ENCODE measurements around the gene COL9A1.

The COL9A1 gene

DNA sequence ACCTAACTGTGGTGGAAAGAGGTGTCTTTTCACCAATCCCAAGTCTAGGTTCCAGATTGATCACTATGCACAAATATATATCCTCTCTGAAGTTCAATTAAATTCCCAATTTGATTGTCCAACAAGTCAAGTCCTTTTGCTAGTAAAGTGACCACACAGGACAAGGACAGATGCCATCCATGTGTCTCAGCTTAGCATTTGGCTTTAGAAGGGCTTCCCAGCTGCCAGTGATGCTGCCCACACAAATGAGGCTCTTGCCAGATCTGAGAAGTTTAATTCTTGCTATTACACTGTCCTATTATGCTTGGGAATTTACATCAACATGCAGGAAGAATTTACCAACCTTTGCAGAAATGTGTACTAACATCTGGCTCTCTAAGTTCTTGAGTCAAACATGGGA, 108.5 kb downstream of the COL9A1 start:
- Histone ChIP-seq H3K36me3 (no peaks in the 10 kb centered on the region), H3K27me3 (no peaks in the 10 kb centered on the region), H3K4me2 (no peak overlapping the region), H3K9ac (no peak overlapping the region), H4K20me1 (no peaks in the 10 kb centered on the region), H3K4me1 (no peaks in the 10 kb centered on the region), H3K9me3 (replicated peaks in 1 of 11) (no peaks in the 10 kb centered on the region), H3K27ac (no peak overlapping the region), H3K4me3 (no peak overlapping the region)
- no peak for TF ChIP-seq Cebpa-rat (IDR thresholded peaks at IDR 0.05)

DNA sequence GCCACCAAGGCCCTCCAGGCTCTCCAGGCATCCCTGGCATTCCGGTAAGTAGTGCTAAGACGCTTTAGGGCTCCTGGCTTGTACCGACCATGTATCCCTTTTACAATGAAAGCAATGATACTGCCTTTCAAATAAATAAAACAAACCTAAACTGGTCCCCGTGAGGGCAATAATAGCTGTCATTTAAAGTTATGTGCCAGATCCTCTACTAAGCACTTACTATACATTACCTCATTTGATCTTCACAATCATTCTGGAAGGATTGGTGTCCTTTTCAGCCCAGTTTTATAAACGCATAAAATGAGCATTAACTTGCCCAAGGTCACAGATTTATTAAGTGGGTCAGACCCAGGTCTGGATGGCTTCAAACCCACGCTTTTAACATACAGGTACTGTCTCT, 114.7 kb downstream of the COL9A1 start:
- Histone ChIP-seq H3K4me3 (no peak overlapping the region), H3K27ac (no peak overlapping the region), H4K20me1 (no peaks in the 10 kb centered on the region), H3K4me1 (no peaks in the 10 kb centered on the region), H3K27me3 (no peaks in the 10 kb centered on the region), H3K4me2 (no peak overlapping the region), H3K9me3 (replicated peaks in 1 of 11) (no peaks in the 10 kb centered on the region), H3K36me3 (no peaks in the 10 kb centered on the region), H3K9ac (no peak overlapping the region)
- TF ChIP-seq Cebpa-rat (IDR thresholded peaks at IDR 0.05) = no peak

DNA sequence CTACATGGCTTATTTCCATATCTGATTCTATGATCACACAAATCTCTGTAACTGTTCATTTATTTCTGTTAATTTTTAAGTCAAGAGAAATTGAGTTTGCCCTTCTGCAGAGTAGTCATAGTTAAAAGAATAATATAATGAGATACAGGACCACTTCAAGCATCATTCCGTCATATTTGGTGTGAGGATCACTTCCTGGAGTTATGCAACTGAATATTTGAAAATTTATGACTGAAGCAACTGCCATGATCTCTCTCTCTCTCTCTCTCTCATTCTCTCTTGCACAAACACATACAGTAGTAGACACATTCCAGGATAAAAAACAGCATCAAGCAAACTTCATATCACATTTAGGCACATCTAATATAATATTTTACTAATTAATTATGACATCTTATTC, 116.4 kb downstream of the COL9A1 start:
- H3K27ac ChIP-seq = no peak overlapping the region
- H4K20me1 ChIP-seq = no peaks in the 10 kb centered on the region
- no peaks in the 10 kb centered on the region for H3K4me1 ChIP-seq
- no peaks in the 10 kb centered on the region for H3K9me3 ChIP-seq (replicated peaks in 1 of 11)
- H3K9ac ChIP-seq = no peak overlapping the region
- no peaks in the 10 kb centered on the region for H3K27me3 ChIP-seq
- H3K4me2 ChIP-seq = no peak overlapping the region
- no peaks in the 10 kb centered on the region for H3K36me3 ChIP-seq
- H3K4me3 ChIP-seq = no peak overlapping the region
- TF ChIP-seq Cebpa-rat (IDR thresholded peaks at IDR 0.05) = no peak

DNA sequence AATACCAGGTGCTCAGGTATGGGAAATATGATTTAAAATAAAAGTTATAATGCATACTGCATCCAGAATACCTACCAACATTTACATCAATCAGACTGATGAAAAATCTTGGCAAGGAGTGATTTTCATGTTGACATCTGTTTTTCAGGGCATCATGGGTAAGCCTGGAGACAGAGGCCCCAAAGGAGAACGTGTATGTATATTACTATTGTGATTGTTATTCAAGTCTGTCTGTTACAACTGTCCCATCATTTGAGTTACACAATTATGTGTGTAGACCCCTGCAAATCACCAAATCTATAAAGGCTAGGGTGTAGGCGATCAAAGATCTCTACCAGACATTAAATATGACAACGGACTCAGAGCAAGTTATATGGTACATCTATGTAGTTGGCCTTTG, 118.2 kb downstream of the COL9A1 start:
- H3K27ac ChIP-seq = no peak overlapping the region
- no peak overlapping the region for H3K4me3 ChIP-seq
- H3K27me3 ChIP-seq = no peaks in the 10 kb centered on the region
- TF ChIP-seq Cebpa-rat (IDR thresholded peaks at IDR 0.05) = no peak
- no peaks in the 10 kb centered on the region for H3K36me3 ChIP-seq
- H3K4me1 ChIP-seq = no peaks in the 10 kb centered on the region
- no peak overlapping the region for H3K9ac ChIP-seq
- H4K20me1 ChIP-seq = no peaks in the 10 kb centered on the region
- 0 out of 22 replicates have a peak, but pooled peaks cover 0 to 6% (median 0%) of the 10 kb centered on the region in 11 experiments for H3K9me3 ChIP-seq (replicated peaks in 1 of 11)
- H3K4me2 ChIP-seq = no peak overlapping the region

DNA sequence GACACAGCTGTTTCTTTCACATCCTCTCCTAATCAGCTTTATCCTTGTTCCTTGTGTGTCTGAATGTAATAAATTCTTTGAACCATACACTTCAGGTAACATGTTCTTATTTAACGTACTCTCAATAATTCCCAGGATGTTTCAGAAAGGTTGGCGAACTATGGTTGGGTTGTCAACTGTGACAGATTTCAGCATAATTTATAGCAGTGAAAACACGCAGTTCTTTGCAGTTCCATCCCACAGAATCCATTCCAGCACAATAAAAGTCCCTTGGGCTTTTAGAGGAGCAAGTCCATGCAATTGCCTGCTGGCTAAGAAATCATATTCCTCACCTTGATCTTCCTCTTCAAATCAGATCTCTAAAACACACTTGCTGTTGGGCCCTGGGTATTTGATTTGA, 119.3 kb downstream of the COL9A1 start:
- H3K9me3 ChIP-seq (replicated peaks in 1 of 11) = 0 out of 22 replicates have a peak, but pooled peaks cover 0 to 8% (median 0%) of the 10 kb centered on the region in 11 experiments
- TF ChIP-seq Cebpa-rat (IDR thresholded peaks at IDR 0.05) = no peak
- no peak overlapping the region for H3K27ac ChIP-seq

DNA sequence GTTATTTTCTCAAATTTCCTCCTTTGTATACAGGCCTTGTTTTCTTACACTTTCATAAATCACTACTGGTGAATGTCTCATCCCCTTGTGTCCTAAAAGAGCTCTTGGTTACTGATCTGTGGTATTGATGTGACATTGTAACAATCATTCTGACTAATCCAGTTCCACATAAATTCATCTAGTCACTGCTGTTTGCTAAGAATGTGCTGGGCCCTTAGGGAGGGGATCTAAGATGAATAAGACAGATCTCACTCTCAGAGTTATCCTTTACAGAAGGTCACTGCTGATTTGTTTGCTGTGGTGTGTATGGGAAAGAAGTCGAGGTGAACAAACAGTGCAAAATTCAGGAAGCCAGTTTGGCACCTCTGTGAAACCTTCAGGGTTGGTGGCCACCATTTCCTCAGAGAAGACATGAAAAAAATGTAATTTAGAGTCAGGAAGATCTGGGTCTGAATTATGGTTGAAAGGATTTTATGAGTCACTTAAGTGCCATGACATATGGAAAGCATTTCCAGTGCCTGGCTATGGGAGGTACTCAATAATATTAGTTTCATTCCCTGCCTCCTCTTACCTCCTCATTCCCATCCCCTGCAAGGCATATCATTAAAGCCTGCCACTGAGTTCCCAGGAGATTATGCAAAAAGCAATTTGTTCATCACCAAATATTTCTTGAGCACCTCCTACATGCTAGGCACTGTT, 121.8 kb downstream of the COL9A1 start:
- no peaks in the 10 kb centered on the region for H3K4me1 ChIP-seq
- H3K27me3 ChIP-seq = no peaks in the 10 kb centered on the region
- no peak for TF ChIP-seq Cebpa-rat (IDR thresholded peaks at IDR 0.05)
- H3K4me3 ChIP-seq = no peak overlapping the region
- H4K20me1 ChIP-seq = no peaks in the 10 kb centered on the region
- H3K4me2 ChIP-seq = no peak overlapping the region
- 0 out of 22 replicates have a peak, but pooled peaks cover 0 to 8% (median 0%) of the 10 kb centered on the region in 11 experiments for H3K9me3 ChIP-seq (replicated peaks in 1 of 11)
- H3K9ac ChIP-seq = no peak overlapping the region
- H3K36me3 ChIP-seq = no peaks in the 10 kb centered on the region
- H3K27ac ChIP-seq = no peak overlapping the region

More for the DNA sequence above, 119.3 kb downstream of the COL9A1 start:
- Histone ChIP-seq H3K4me3 (no peak overlapping the region), H4K20me1 (no peaks in the 10 kb centered on the region), H3K36me3 (no peaks in the 10 kb centered on the region), H3K4me2 (no peak overlapping the region), H3K4me1 (no peaks in the 10 kb centered on the region), H3K9ac (no peak overlapping the region), H3K27me3 (no peaks in the 10 kb centered on the region)

DNA sequence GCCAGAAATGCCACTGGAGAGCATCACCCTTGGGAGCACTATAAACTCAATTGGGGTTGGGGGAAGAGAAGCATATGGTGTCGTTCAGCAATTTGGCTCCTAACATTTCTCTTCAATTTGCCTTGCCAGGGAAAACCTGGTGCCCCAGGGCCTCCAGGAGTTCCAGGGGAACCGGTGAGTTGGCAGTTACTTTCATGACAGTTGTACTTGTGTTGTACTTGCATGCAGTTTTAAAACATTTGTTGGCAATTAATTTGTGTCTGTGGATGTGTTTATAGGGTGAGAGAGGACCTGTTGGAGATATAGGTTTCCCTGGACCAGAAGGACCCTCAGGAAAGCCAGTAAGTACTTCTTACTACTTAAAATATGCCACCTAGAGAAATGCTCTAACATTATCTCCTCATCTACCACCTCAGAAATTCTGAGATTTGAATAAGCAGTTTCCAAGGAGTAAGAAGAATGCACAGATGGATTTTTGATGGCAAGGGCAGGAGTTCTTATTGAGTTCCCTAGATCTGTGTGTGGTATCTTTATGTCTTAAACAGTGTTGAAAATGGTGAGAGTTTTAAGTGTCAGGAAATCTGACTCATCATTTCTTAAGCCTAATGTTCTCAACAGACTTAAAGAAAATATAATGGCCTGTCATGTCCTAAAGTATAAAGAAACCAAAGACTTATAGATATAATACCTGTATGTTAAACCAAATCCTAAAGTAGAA, 122.5 kb downstream of the COL9A1 start:
- 0 out of 22 replicates have a peak, but pooled peaks cover 0 to 8% (median 0%) of the 10 kb centered on the region in 11 experiments for H3K9me3 ChIP-seq (replicated peaks in 1 of 11)
- TF ChIP-seq Cebpa-rat (IDR thresholded peaks at IDR 0.05) = no peak
- H3K9ac ChIP-seq = no peak overlapping the region
- no peaks in the 10 kb centered on the region for H3K36me3 ChIP-seq
- H3K4me3 ChIP-seq = no peak overlapping the region
- H3K27me3 ChIP-seq = no peaks in the 10 kb centered on the region
- no peaks in the 10 kb centered on the region for H4K20me1 ChIP-seq
- no peak overlapping the region for H3K4me2 ChIP-seq
- H3K27ac ChIP-seq = no peak overlapping the region
- no peaks in the 10 kb centered on the region for H3K4me1 ChIP-seq

DNA sequence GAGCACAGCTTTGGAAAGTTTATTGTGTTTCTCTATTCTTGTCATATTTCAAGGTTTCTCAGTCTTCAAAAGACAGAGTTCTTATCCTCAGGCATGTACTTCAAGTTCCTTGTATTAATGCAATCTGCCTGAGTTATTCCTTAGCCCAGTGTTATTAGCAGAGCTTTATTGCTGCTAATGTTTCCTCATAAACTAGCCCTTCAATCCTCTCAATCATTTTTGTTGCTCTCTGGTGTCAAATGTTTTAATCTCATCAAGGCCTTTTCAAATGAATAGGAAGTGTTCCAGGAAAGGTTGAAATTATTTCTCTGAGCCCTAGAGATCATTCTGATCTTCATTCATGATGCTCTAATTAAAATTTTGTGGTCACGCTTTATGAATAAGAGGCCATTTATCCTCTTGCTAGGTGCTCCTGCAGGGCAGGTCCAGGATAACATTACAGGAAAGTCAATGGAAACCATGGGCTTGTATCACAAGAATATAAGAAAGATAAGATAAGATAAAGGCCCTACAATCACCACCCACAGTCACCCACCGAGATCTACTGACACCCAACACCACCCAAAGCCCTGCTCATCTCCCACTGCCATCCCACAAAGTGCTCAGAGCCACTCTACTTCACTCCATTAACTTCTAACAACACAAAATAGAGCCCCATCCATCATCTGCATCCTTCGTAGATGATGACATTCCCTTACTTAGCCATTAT, 125.9 kb downstream of the COL9A1 start:
- no peak overlapping the region for H3K4me3 ChIP-seq
- no peak overlapping the region for H3K4me2 ChIP-seq
- H3K27ac ChIP-seq = no peak overlapping the region
- 0 out of 22 replicates have a peak, but pooled peaks cover 0 to 8% (median 0%) of the 10 kb centered on the region in 11 experiments for H3K9me3 ChIP-seq (replicated peaks in 1 of 11)
- H3K27me3 ChIP-seq = no peaks in the 10 kb centered on the region
- TF ChIP-seq Cebpa-rat (IDR thresholded peaks at IDR 0.05) = no peak
- H4K20me1 ChIP-seq = no peaks in the 10 kb centered on the region
- H3K36me3 ChIP-seq = no peaks in the 10 kb centered on the region
- no peak overlapping the region for H3K9ac ChIP-seq
- H3K4me1 ChIP-seq = no peaks in the 10 kb centered on the region

DNA sequence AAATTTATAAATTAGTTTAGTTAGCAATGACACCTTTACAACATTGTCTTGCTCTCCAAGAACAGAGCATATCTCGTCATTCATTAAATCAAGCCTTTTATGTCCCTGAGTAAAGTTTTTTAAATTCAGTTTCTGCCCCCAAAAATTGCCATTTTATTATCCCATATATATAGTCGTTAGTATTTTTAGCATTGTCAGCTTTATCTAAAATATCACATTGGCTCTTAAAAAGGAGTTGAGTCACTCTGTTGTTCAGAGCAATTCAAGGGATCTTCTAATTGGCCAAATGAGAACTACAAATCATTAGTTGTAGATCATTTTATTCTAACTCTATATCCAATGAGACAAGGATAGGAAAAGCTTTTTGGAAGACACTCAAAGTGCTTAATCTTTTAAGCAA, 127.1 kb downstream of the COL9A1 start:
- no peak for TF ChIP-seq Cebpa-rat (IDR thresholded peaks at IDR 0.05)
- no peak overlapping the region for H3K9ac ChIP-seq

More for the DNA sequence above, 127.1 kb downstream of the COL9A1 start:
- Histone ChIP-seq H3K4me3 (no peak overlapping the region), H3K4me1 (no peaks in the 10 kb centered on the region), H3K9me3 (replicated peaks in 1 of 11) (0 out of 22 replicates have a peak, but pooled peaks cover 0 to 8% (median 0%) of the 10 kb centered on the region in 11 experiments), H3K27me3 (no peaks in the 10 kb centered on the region), H3K4me2 (no peak overlapping the region), H4K20me1 (no peaks in the 10 kb centered on the region), H3K36me3 (no peaks in the 10 kb centered on the region), H3K27ac (no peak overlapping the region)
